Prostate gland (tissue), 2 donors: ENCODE data around the gene FXYD1. TPM values are rescaled to one million over a fixed set of nuclear protein-coding genes. Genes with fewer than 3 reads are reported as not detected.

Experiments
- DNase-seq: peaks from one replicate; pipeline ENCODE4 v3.0.0-alpha.2; 2019; ENCODE audit warnings: low spot score
- H3K27ac ChIP-seq, 2 donors: fragments of 200-600 bp; sonication (generic); 2 replicates each; pipeline ENCODE4 v1.5.1; 2017 to 2019
- H3K27me3 ChIP-seq: fragments of 200-600 bp; sonication (generic); replicated peaks from 2 replicates; pipeline ENCODE4 v1.5.1; 2019; ENCODE audit not compliant: insufficient read depth
- H3K36me3 ChIP-seq, 2 donors: fragments of 200-600 bp; sonication (generic); 1 replicate in 1 of 2; 2 replicates in 1 of 2; pipeline versions ENCODE4 v1.5.1 to v1.8.1; 2017 to 2019
- H3K4me1 ChIP-seq: fragments of 200-600 bp; sonication (generic); replicated peaks from 2 replicates; pipeline ENCODE4 v1.5.1; 2019
- H3K4me3 ChIP-seq, 2 donors: fragments of 200-600 bp; sonication (generic); 2 replicates each; pipeline ENCODE4 v1.5.1; 2017 to 2019
- H3K9me3 ChIP-seq: fragments of 200-600 bp; sonication (generic); 2 replicates; pipeline ENCODE4 v1.5.1; 2017
- POLR2A ChIP-seq: fragments of 450-650 bp; IDR thresholded peaks from one replicate; pipeline ENCODE4 v1.6.1; 2016; ENCODE audit warnings: antibody characterized with exemption, mild to moderate bottlenecking
- POLR2AphosphoS5 ChIP-seq: sonication (generic); formaldehyde crosslinking; IDR thresholded peaks from one replicate; pipeline ENCODE4 v1.6.1; 2017; ENCODE audit warnings: antibody characterized with exemption
- WGBS: methylation state at CpG from one replicate; pipeline ENCODE4 v1.1.5; 2018; 5-methylcytosine and 5-hydroxymethylcytosine counted together
- intact Hi-C: fragments of 100-400 bp; cut with DNase I; formaldehyde crosslinking; loops from one replicate; pipeline ENCODE4 v1.14.2; 2022
- total RNA-seq, 2 donors: library from RNA; depleted of rRNA; stranded (reverse); fragments of >200 nt; gene quantifications; one replicate each; pipeline ENCODE4 v1.1.0, GENCODE V29; 2016
- TF ChIP-seq, protein P1 (sequence below), 4 experiments: fragments of 200-600 bp in 2 of 4; fragments of 450-650 bp in 2 of 4; sonication (generic) in 2 of 4; IDR thresholded peaks; 1 replicate in 3 of 4; 2 replicates in 1 of 4; pipeline ENCODE4 v1.5.1; 2016 to 2019; ENCODE audit warnings: antibody characterized with exemption in 4 of 4, mild to moderate bottlenecking in 2 of 4, moderate library complexity in 2 of 4

The FXYD1 gene
- total RNA-seq, 2 donors from 2014 or later = 15.9 to 30.6 TPM

DNA sequence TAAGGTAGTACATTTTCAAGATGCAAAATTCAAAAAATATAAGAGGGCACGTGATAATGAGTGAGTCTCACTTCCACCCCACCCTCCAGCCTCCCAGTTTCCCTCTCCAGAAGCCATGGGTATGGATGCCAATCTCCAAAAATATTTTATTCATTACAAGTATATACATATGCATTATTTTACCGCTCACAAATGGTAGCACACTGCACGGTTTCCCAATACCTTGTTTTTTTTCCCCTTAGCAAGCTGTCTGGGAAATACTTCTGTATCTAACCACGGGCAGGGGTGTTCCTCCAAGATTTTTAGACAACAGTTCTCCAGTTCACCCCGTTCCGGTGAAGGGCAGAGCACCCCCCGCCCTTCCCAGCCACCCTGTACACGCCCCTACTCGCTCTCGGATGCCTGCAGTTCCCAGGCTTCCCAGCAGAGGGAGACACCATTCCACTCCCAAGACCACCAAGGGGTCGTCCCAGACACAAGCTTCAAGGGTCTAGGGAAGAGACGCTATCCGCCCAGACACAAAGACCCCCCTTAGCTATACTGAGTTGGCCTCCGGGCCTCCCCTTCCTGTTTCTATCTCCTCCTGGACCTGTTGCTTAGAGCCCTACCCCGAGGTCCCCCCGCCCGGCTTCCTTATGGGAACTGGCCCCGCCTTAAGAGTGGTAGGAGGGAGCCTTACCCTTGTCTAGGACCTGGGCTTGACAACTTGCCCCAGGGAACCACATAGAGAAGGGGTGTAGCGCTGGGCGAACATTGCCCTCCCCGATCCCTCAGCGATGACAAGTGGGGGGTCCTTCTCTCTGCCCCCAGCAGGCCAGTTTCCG, 24.1 kb upstream of the FXYD1 start:
- Histone ChIP-seq H3K27me3 (no peaks in the 10 kb centered on the region), H3K4me1 (no peaks in the 10 kb centered on the region), H3K27ac (peak overlapping the region; percentile 83 to 88), H3K9me3 (no peaks in the 10 kb centered on the region), H3K36me3 (no peaks in the 10 kb centered on the region), H3K4me3 (peak overlapping the region; percentile 64 to 65)
- TF ChIP-seq, protein P1, sequence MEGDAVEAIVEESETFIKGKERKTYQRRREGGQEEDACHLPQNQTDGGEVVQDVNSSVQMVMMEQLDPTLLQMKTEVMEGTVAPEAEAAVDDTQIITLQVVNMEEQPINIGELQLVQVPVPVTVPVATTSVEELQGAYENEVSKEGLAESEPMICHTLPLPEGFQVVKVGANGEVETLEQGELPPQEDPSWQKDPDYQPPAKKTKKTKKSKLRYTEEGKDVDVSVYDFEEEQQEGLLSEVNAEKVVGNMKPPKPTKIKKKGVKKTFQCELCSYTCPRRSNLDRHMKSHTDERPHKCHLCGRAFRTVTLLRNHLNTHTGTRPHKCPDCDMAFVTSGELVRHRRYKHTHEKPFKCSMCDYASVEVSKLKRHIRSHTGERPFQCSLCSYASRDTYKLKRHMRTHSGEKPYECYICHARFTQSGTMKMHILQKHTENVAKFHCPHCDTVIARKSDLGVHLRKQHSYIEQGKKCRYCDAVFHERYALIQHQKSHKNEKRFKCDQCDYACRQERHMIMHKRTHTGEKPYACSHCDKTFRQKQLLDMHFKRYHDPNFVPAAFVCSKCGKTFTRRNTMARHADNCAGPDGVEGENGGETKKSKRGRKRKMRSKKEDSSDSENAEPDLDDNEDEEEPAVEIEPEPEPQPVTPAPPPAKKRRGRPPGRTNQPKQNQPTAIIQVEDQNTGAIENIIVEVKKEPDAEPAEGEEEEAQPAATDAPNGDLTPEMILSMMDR (IDR thresholded peaks at IDR 0.05) = peak; percentile 94 to 98 (median 97)
- TF ChIP-seq POLR2A (peak; percentile 71), POLR2AphosphoS5 (peak; percentile 70)
- intact Hi-C loops = loop anchor here (1.0 kb wide), 1 partner anchor 21 kb away; the partner anchor contains the start of gene LGI4
- 9% methylated on average over 23 of the region's 23 CpGs for whole genome bisulfite sequencing
- DNase-seq = peak; percentile 84

DNA sequence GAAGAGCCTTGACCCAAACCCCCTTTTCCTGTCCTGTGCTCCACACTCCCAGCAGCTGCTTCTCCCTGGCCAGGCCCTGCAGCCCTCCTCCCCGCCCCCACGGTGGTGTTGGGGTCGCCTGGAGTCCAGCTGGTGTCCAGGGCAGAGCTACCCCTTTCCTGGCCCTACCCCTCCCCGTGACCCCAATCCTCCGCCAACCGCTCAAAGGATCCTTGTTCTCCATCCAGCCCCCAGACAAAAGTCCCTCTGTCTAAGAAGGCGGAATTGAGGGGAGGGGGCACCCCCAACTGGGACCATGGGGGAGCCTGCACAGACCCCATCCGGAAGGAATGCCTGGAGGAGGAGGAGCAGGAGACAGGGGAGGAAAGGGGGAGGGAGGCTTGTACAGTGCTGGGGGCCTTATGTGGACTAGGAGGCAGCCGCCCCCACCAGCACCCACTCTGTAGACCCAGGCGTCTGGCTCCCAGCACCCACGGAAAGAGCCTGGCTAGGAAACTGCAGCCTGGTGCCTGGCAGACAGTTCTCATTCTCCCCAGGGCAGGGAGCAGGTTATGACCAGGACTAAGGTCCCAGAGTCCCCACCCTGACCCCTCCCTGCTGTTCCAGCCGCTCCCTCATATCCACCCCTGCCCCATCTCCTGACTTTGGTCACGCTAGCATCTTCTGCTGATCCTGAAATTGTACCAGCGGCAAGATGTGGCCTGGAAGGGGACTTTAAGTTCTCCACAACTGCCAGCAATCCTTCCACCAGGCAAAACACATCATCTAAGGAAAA, 23.3 kb upstream of the FXYD1 start, which contains the start of gene FXYD3:
TSS of gene FXYD3 (plus strand) at position 647 of the 775 bp plus-strand sequence. CDS start 3,554 bp downstream, outside the sequence.
- Histone ChIP-seq H3K36me3 (no peaks in the 10 kb centered on the region), H3K27ac (peak within 1 kb of the TSS; percentile 83 to 88), H3K27me3 (no peaks in the 10 kb centered on the region), H3K4me3 (peak within 1 kb of the TSS; percentile 64 to 65), H3K9me3 (no peaks in the 10 kb centered on the region), H3K4me1 (no peaks in the 10 kb centered on the region)
- DNase-seq = no peak
- TF ChIP-seq, protein P1 (IDR thresholded peaks at IDR 0.05) = no peak
- peak; percentile 34 for TF ChIP-seq POLR2A
- 35% methylated on average over 14 of the region's 14 CpGs for WGBS
- intact Hi-C loops = no loop called here

DNA sequence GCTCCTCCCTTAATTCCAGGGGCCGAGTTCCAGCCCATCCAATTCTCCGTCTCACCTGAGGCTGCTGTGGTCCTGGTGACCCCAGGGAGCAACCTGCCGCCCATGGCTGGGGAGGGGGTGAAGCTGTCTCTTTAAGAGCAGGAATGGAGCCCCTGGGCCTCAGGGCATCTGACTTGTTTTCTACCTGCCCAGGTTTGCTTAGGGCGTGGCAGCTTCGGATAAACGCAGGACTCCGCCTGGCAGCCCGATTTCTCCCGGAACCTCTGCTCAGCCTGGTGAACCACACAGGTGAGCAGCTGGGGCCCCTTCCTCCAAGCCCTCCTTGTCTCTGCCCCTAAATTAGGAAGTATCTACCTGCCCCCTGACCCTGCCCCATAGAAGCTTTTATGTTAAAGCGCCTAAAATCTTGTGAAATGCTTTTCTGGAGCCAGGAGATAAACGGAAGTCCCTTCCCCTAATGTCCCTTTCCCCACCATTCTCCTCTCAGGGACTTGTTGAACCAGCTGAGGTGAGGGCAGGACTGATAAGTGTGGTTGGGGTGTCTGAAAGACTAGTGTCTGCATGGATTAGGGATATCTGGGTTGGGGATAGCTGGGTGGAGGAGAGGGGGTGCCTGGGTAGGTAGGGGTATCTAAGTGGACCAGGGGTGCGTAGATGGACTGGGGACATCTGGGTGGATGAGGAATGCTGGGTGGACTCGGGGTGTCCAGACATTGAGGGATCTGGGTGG, 22.4 kb upstream of the FXYD1 start:
- no peaks in the 10 kb centered on the region for H3K27me3 ChIP-seq
- H3K27ac ChIP-seq = peak overlapping the region; percentile 83 to 88
- TF ChIP-seq, protein P1 (IDR thresholded peaks at IDR 0.05) = peak in 1 of 4 experiments; percentile 5
- peak; percentile 85 for TF ChIP-seq POLR2A
- TF ChIP-seq POLR2AphosphoS5 = peak; percentile 58
- intact Hi-C loops = no loop called here
- H3K4me1 ChIP-seq = no peaks in the 10 kb centered on the region
- peak; percentile 76 for DNase-seq
- 55% methylated on average over 13 of the region's 13 CpGs for WGBS
- no peaks in the 10 kb centered on the region for H3K36me3 ChIP-seq
- no peaks in the 10 kb centered on the region for H3K9me3 ChIP-seq
- H3K4me3 ChIP-seq = peak overlapping the region; percentile 64 to 65

DNA sequence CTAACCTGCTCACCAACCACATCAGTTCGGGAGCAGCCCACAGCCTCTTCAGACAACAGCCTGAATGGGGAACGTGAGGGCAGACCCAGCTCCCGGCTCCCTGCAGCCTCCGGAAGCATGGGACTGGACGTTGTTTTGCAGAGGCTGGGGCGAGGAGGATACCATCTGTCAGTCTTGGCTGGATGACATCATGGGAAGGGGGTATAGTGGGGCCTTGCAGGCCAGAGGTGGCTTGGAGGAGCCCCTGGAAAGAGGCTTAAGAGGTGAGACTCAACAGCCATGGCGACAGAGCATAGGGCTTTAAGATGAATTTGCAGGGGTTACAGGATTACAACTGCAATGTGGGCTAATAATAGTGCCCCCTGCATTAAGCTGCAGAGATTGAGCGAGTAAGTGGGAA, 21.5 kb upstream of the FXYD1 start:
- 43% methylated on average over 8 of the region's 8 CpGs for WGBS
- Histone ChIP-seq H3K4me3 (peak overlapping the region; percentile 64 to 65), H3K9me3 (no peaks in the 10 kb centered on the region), H3K4me1 (peaks cover 2% of the 10 kb centered on the region), H3K27ac (peak overlapping the region; percentile 83 to 88), H3K27me3 (no peaks in the 10 kb centered on the region), H3K36me3 (no peaks in the 10 kb centered on the region)
- TF ChIP-seq, protein P1 (IDR thresholded peaks at IDR 0.05) = no peak
- TF ChIP-seq POLR2A = no peak
- TF ChIP-seq POLR2AphosphoS5 = no peak
- no peak for DNase-seq
- intact Hi-C loops = no loop called here
